H9 (cell line): ENCODE measurements around the gene SLC9A9. TPM values are rescaled to one million over a fixed set of nuclear protein-coding genes. Genes with fewer than 3 reads are reported as not detected.

Source experiments
- DNase-seq: peaks from one replicate; pipeline ENCODE4 v3.0.0-alpha.2; 2017
- H2AFZ ChIP-seq: one replicate; pipeline ENCODE4 v1.6.1; 2013; ENCODE audit warnings: mild to moderate bottlenecking, low read length, control low read depth, moderate library complexity
- H2AK5ac ChIP-seq: 2 replicates; pipeline ENCODE4 v1.6.1; 2013; ENCODE audit warnings: low read length, control low read depth, mixed read lengths; ENCODE audit not compliant: insufficient read length
- H2BK120ac ChIP-seq: one replicate; pipeline ENCODE4 v1.6.1; 2013; ENCODE audit warnings: low read depth, mild to moderate bottlenecking, low read length, control low read depth, inconsistent platforms; ENCODE audit not compliant: poor library complexity, severe bottlenecking
- H2BK12ac ChIP-seq: 2 replicates; pipeline ENCODE4 v1.6.1; 2013; ENCODE audit warnings: low read length, control low read depth, mixed read lengths, low read depth; ENCODE audit not compliant: insufficient read length
- H2BK15ac ChIP-seq: 2 replicates; pipeline ENCODE4 v1.6.1; 2013; ENCODE audit warnings: low read depth, low read length, control low read depth
- H2BK20ac ChIP-seq: one replicate; pipeline ENCODE4 v1.6.1; 2013; ENCODE audit warnings: low read depth, mild to moderate bottlenecking, low read length, control low read depth, inconsistent platforms; ENCODE audit not compliant: poor library complexity, severe bottlenecking
- H2BK5ac ChIP-seq: 2 replicates; pipeline ENCODE4 v1.6.1; 2013; ENCODE audit warnings: low read length, control low read depth, mixed read lengths; ENCODE audit not compliant: insufficient read length
- H3K14ac ChIP-seq: 2 replicates; pipeline ENCODE4 v1.6.1; 2013; ENCODE audit warnings: low read length, control low read depth; ENCODE audit not compliant: insufficient read depth
- H3K18ac ChIP-seq: 2 replicates; pipeline ENCODE4 v1.6.1; 2013; ENCODE audit warnings: low read depth, mild to moderate bottlenecking, mixed read lengths, low read length, control low read depth; ENCODE audit not compliant: insufficient read length
- H3K23ac ChIP-seq: 2 replicates; pipeline ENCODE4 v1.6.1; 2013; ENCODE audit warnings: low read length, control low read depth, mixed read lengths, low read depth; ENCODE audit not compliant: insufficient read length
- H3K23me2 ChIP-seq: 2 replicates; pipeline ENCODE4 v1.6.1; 2013; ENCODE audit warnings: low read depth, mild to moderate bottlenecking, mixed read lengths, low read length, control low read depth; ENCODE audit not compliant: insufficient read length, poor library complexity, severe bottlenecking
- H3K27ac ChIP-seq: 2 replicates; pipeline ENCODE4 v1.5.1; 2013; ENCODE audit warnings: low read length, control low read depth, mixed read lengths, low read depth; ENCODE audit not compliant: insufficient read length
- H3K27me3 ChIP-seq: 2 replicates; pipeline ENCODE4 v1.6.1; 2013; ENCODE audit warnings: low read length, control low read depth, inconsistent platforms; ENCODE audit not compliant: insufficient read depth
- H3K4ac ChIP-seq: 2 replicates; pipeline ENCODE4 v1.6.1; 2013; ENCODE audit warnings: low read depth, mild to moderate bottlenecking, control low read depth, inconsistent platforms, low read length, moderate library complexity
- H3K4me1 ChIP-seq: 2 replicates; pipeline ENCODE4 v1.6.1; 2013; ENCODE audit warnings: low read length, control low read depth, inconsistent platforms; ENCODE audit not compliant: insufficient read depth
- H3K4me2 ChIP-seq: 2 replicates; pipeline ENCODE4 v1.6.1; 2013; ENCODE audit warnings: low read length, control low read depth, mixed read lengths; ENCODE audit not compliant: insufficient read length, insufficient read depth
- H3K56ac ChIP-seq: 2 replicates; pipeline ENCODE4 v1.6.1; 2013; ENCODE audit warnings: low read depth, mild to moderate bottlenecking, mixed read lengths, low read length, control low read depth; ENCODE audit not compliant: insufficient read length
- H3K79me1 ChIP-seq: 2 replicates; pipeline ENCODE4 v1.6.1; 2013; ENCODE audit warnings: low read depth, mild to moderate bottlenecking, moderate library complexity, low read length, control low read depth, inconsistent platforms; ENCODE audit not compliant: insufficient read depth, poor library complexity, severe bottlenecking
- H3K79me2 ChIP-seq: 2 replicates; pipeline ENCODE4 v1.6.1; 2013; ENCODE audit warnings: low read length, control low read depth, inconsistent platforms; ENCODE audit not compliant: insufficient read depth
- H3K9ac ChIP-seq: 2 replicates; pipeline ENCODE4 v1.6.1; 2013; ENCODE audit warnings: low read length, control low read depth, mixed read lengths; ENCODE audit not compliant: insufficient read length; ENCODE audit errors: extremely low read depth
- H3K9me3 ChIP-seq: one replicate; pipeline ENCODE4 v1.6.1; 2013; ENCODE audit warnings: low read depth, low read length, inconsistent platforms; ENCODE audit not compliant: control insufficient read depth
- H3T11ph ChIP-seq: one replicate; pipeline ENCODE4 v1.6.1; 2013; ENCODE audit warnings: mild to moderate bottlenecking, low read length, control low read depth, inconsistent platforms
- H4K20me1 ChIP-seq: one replicate; pipeline ENCODE4 v1.6.1; 2013; ENCODE audit not compliant: control insufficient read depth, insufficient read length, insufficient read depth
- H4K5ac ChIP-seq: 2 replicates; pipeline ENCODE4 v1.6.1; 2013; ENCODE audit warnings: low read depth, mild to moderate bottlenecking, mixed read lengths, low read length, control low read depth; ENCODE audit not compliant: insufficient read length
- H4K8ac ChIP-seq: replicated peaks from 2 replicates; pipeline ENCODE4 v1.6.1; 2013; ENCODE audit warnings: low read length, control low read depth, mixed read lengths, low read depth; ENCODE audit not compliant: insufficient read length
- H4K91ac ChIP-seq: 2 replicates; pipeline ENCODE4 v1.6.1; 2013; ENCODE audit warnings: low read depth, mild to moderate bottlenecking, moderate library complexity, mixed read lengths, low read length, control low read depth; ENCODE audit not compliant: insufficient read length
- H3K27ac Mint-ChIP-seq, 3 experiments: 2 replicates in 2 of 3; 3 replicates in 1 of 3; pipeline ENCODE4 v1.8.0; 2020 to 2021; ENCODE audit warnings: mixed read lengths in 3 of 3, mild to moderate bottlenecking in 1 of 3, moderate library complexity in 1 of 3
- H3K27me3 Mint-ChIP-seq: 2 replicates; pipeline ENCODE4 v1.8.0; 2021; ENCODE audit warnings: low read depth, mild to moderate bottlenecking, moderate library complexity, mixed read lengths
- H3K36me3 Mint-ChIP-seq, 3 experiments: 2 replicates in 2 of 3; 3 replicates in 1 of 3; pipeline ENCODE4 v1.8.0; 2020 to 2021; ENCODE audit warnings: low read depth in 3 of 3, mixed read lengths in 3 of 3; ENCODE audit not compliant: insufficient read depth in 1 of 3
- H3K4me1 Mint-ChIP-seq, 2 experiments: 2 replicates each; pipeline ENCODE4 v1.8.0; 2020; ENCODE audit warnings: mixed read lengths in 2 of 2
- H3K4me3 Mint-ChIP-seq, 2 experiments: 2 replicates in 1 of 2; 3 replicates in 1 of 2; pipeline ENCODE4 v1.8.0; 2020 to 2021; ENCODE audit warnings: mild to moderate bottlenecking in 2 of 2, mixed read lengths in 2 of 2, moderate library complexity in 1 of 2
- H3K9me3 Mint-ChIP-seq, 2 experiments: 2 replicates in 1 of 2; 3 replicates in 1 of 2; pipeline ENCODE4 v1.8.0; 2020; ENCODE audit warnings: mild to moderate bottlenecking in 2 of 2, mixed read lengths in 2 of 2, moderate library complexity in 1 of 2
- CTCF ChIP-seq: fragments of 200-600 bp; sonication (generic); conservative IDR thresholded peaks from 3 replicates; pipeline ENCODE4 v1.8.0; 2021; ENCODE audit warnings: antibody characterized with exemption, mild to moderate bottlenecking
- total RNA-seq: library from RNA; stranded (reverse); gene quantifications from 2 replicates; pipeline ENCODE4 v1.2.1, GENCODE V29; 2021

Gene SLC9A9
- total RNA-seq, 1 experiment from 2014 or later, result 0.35 TPM

DNA sequence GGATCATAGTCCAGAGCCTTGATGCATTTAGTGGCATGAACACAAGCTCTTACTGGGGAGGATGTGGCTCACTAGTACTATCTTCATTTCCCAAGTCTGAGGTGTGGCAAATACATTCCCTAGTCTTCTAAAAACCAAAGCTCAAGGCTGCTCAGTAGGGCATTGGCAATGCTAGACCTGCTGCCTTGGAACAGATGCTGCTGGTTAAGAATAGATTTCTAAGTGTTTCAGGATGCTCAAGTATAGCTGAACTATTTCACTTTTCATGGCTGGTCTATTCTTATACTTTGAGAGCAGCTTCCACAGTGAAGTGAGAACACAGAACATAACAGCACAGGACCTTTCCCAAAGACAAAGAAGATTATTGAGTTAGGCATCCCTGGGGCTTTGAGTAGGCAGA, 549.9 kb downstream of the SLC9A9 start:
- Histone ChIP-seq H2AK5ac (no peak overlapping the region), H4K91ac (no peak overlapping the region), H4K8ac (no peak overlapping the region), H4K20me1 (no peaks in the 10 kb centered on the region), H2BK12ac (no peak overlapping the region), H3K18ac (no peak overlapping the region), H3K56ac (no peak overlapping the region), H3K79me2 (no peaks in the 10 kb centered on the region), H3K23me2 (no peaks in the 10 kb centered on the region), H3K9me3 (no peaks in the 10 kb centered on the region), H3K79me1 (no peaks in the 10 kb centered on the region), H3K4ac (no peak overlapping the region), H3K27me3 (no peaks in the 10 kb centered on the region), H4K5ac (no peak overlapping the region), H3K4me2 (no peak overlapping the region), H2AFZ (no peak overlapping the region), H3K23ac (no peak overlapping the region), H2BK15ac (no peak overlapping the region), H2BK120ac (no peak overlapping the region), H2BK20ac (no peak overlapping the region), H3K27ac (no peak overlapping the region), H3T11ph (no peak overlapping the region), H3K14ac (no peak overlapping the region), H2BK5ac (no peak overlapping the region), H3K9ac (no peak overlapping the region), H3K4me1 (no peaks in the 10 kb centered on the region)
- Mint-ChIP-seq H3K27ac (no peak overlapping the region), H3K4me1 (peaks cover 11 to 15% of the 10 kb centered on the region in 2 experiments; a peak in 3 of 4 replicates), H3K27me3 (0 out of 2 replicates have a peak, but pooled peaks cover 1% of the 10 kb centered on the region), H3K9me3 (no peaks in the 10 kb centered on the region), H3K4me3 (no peak overlapping the region), H3K36me3 (no peaks in the 10 kb centered on the region)
- DNase-seq, result no peak
- no peak for TF ChIP-seq CTCF
